Spinal cord (tissue), 10 donors: ENCODE data around the gene SMAGP. TPM values are rescaled to one million over a fixed set of nuclear protein-coding genes. Genes with fewer than 3 reads are reported as not detected.
"Not testable (repeated sequence)": the region's sequence is repeated elsewhere in the genome, so short reads cannot be mapped to it uniquely, and the experiment has no call there.

Experiments used
- DNase-seq, 6 donors: peaks; one replicate each; pipeline versions ENCODE4 v3.0.0 to v3.0.0-alpha.2; 2013 to 2015; ENCODE audit warnings: low spot score in 6 of 6, low read depth in 4 of 6
- H3K27ac ChIP-seq: one replicate; pipeline ENCODE4 v1.5.1; 2013; ENCODE audit warnings: low read depth, low read length, control low read depth
- H3K27me3 ChIP-seq: one replicate; pipeline ENCODE4 v1.6.1; 2013; ENCODE audit warnings: low read length; ENCODE audit not compliant: control insufficient read depth, insufficient read depth
- H3K36me3 ChIP-seq: one replicate; pipeline ENCODE4 v1.6.1; 2013; ENCODE audit warnings: low read length; ENCODE audit not compliant: control insufficient read depth, insufficient read depth
- H3K4me1 ChIP-seq: one replicate; pipeline ENCODE4 v1.6.1; 2013; ENCODE audit warnings: low read length; ENCODE audit not compliant: control insufficient read depth, insufficient read depth
- H3K4me3 ChIP-seq: one replicate; pipeline ENCODE4 v1.5.1; 2013; ENCODE audit warnings: low read depth, low read length, control low read depth
- H3K9me3 ChIP-seq: one replicate; pipeline ENCODE4 v1.6.1; 2013; ENCODE audit warnings: low read length; ENCODE audit not compliant: control insufficient read depth, insufficient read depth
- WGBS: methylation state at CpG from one replicate; pipeline ENCODE4 v1.1.5; 2013; ENCODE audit warnings: missing lambda C conversion rate; ENCODE audit not compliant: insufficient coverage; 5-methylcytosine and 5-hydroxymethylcytosine counted together
- polyA plus RNA-seq, 2 donors: library from polyadenylated mRNA; unstranded; fragments of 120-200 nt; gene quantifications; one replicate each; pipeline ENCODE4 v1.2.1, GENCODE V29; 2013; ENCODE audit not compliant: insufficient read length in 2 of 2
- total RNA-seq, 2 donors: library from RNA; depleted of rRNA in 1 of 2; stranded (reverse); fragments of 120-200 nt in 1 of 2; fragments of >200 nt in 1 of 2; gene quantifications; one replicate each; pipeline versions ENCODE4 v1.2.3 to v1.2.4, GENCODE V29; 2013 to 2014
- donor health status: healthy.

The SMAGP gene
- total and polyA plus RNA-seq, 4 donors = 5.1 to 17.6 (median 7.1) TPM

DNA sequence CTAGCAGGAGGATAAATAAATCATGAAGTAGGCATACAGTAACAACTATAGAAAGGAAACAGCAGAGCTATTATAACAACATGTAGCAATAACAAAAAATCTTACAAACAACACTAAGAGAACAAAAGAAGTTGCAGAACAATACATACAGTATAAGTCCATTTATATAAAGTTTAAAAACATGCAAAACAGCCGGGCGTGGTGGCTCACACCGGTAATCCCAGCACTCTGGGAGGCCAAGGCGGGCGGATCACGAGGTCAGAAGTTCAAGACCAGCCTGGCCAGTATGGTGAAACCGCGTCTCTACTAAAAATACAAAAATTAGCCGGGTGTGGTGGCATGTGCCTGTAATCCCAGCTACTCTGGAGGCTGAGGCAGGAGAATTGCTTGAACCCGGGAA lies 23.9 kb upstream of the SMAGP start:
- H3K27me3 ChIP-seq, H3K4me1 ChIP-seq, H3K36me3 ChIP-seq, H3K9me3 ChIP-seq, DNase-seq, H3K27ac ChIP-seq, H3K4me3 ChIP-seq: not testable (repeated sequence)
- 91% methylated on average over 4 of the region's 10 CpGs for WGBS

DNA sequence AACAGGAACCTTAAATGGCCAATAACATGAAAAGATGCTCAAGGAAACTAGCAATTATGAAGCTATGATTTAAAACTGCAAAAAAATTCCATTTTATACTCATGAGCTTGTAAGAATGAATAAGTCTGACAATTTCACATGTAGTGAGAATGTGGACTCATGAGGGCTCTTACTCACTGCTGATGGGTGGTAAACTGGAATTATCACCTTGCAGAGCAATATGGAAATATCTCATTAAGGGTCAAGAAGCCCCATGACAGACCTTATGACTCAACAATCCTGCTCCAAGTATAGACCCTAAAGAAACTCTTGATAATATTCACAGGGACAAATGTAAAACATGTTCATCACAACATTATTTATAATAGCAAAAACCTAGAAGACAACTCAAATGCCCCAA lies 23.5 kb upstream of the SMAGP start:
- Histone ChIP-seq H3K4me3 (no peak overlapping the region), H3K36me3 (no peaks in the 10 kb centered on the region)

DNA sequence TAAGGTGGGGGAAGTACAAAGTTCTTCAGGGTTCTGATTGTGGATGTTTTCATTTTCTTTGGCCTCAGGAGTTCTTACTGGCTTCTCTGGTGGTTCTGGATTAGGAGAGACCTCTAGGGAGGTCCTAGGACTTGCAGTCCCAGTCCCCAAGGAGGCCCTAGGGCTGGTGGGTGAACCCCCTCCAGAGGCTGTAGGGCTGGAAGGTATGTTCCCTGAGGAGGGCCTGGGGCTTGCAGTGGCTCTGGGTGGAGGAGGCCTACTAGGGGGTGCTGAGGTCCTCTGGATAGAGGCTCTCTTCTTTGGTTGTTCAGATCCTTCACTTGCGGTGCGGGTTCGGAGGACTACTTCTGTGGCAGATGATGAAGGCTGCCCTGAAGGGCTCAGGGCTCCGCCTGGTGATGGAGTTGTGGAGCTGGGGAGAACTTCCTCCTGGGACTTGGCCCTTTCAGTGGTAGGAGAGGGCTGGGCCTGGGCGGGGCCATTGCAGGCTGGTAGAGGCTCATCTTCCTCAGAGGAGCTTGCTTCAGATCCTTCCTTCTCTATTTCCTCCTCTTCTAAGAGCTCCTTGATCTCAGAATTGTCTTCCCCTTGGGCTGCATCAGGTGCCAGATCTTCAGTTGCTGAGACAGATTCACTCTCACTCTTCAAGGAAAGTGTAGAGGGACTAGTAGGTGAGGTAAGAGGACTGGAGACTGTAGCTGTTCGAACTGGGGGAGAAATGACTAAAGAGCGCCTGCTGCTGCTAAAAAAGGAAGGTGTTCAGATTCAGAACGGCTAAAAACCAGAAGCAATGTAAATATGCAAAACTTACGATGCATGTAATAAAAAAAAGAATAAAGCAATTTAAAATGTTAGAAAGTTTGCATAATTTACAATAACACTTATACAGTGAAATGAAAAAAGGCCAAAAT lies 21.6 kb upstream of the SMAGP start:
- H3K27ac ChIP-seq, H3K36me3 ChIP-seq, H3K9me3 ChIP-seq, H3K4me1 ChIP-seq, DNase-seq, H3K4me3 ChIP-seq, H3K27me3 ChIP-seq: not testable (repeated sequence)
- 90% methylated on average over 6 of the region's 9 CpGs for WGBS

More for the DNA sequence above, 23.5 kb upstream of the SMAGP start:
- Histone ChIP-seq H3K27ac (no peak overlapping the region), H3K4me1 (no peaks in the 10 kb centered on the region), H3K27me3 (no peaks in the 10 kb centered on the region), H3K9me3 (no peaks in the 10 kb centered on the region)
- peak in 1 of 6 donors; percentile 11 for DNase-seq

DNA sequence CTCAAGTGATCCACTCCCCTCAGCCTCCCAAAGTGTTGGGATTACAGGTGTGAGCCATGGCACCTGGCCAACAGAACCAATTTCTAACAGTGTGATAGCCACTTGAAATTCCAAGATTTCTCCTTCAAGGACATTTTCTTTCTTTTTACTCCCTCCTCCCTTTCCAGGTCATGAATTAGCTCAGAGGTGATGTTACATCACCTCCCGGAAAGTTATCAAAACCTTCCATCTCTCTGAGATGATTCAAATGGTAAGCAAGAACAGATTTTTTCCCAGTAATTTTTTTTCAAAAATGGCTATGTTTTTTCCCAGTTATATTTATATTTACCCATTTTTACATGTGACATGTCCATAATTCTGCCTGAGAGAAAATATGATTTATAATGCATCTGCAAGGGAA lies 15.6 kb upstream of the SMAGP start:
- no CpG with 5 or more reads among the region's 1 CpG for WGBS

DNA sequence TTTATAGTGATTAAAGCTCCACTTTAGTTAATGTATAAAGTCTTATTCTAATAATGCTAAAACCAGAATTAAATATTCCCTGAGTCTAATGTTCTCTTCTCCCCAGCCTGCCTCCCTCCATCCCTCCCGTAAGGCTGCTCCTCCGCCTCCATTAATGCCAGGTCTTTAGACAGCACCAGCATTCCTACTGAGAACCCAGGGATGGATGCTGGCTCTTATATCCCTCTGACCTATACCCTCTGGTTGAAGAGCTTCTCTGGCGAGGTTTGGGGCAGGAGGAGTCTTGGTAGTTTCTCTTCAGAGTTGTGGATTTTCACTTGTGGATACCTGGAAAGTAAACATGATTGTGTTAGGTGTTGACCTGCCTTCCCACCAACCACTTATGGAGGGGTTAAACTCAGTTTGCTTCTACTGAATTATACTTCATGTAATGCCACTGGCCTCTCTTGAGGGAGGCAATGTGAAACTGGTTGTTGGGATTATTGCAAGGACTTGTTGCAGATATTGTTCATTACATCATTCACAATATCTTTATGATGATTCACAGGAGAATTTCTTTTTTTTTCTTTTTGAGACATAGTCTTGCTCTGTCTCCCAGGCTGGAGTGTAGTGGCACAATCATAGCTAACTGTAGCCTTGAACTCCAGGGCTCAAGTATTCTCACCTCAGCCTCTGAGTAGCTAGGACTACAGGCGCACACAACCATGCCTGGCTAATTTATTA lies 11.1 kb upstream of the SMAGP start:
- Histone ChIP-seq H3K36me3 (no peaks in the 10 kb centered on the region), H3K4me3 (no peak overlapping the region), H3K9me3 (no peaks in the 10 kb centered on the region), H3K27me3 (no peaks in the 10 kb centered on the region), H3K27ac (no peak overlapping the region), H3K4me1 (no peaks in the 10 kb centered on the region)
- DNase-seq = no peak
- 82% methylated on average over 2 of the region's 4 CpGs for WGBS

More for the DNA sequence above, 15.6 kb upstream of the SMAGP start:
- Histone ChIP-seq H3K36me3 (no peaks in the 10 kb centered on the region), H3K4me3 (no peak overlapping the region), H3K27me3 (no peaks in the 10 kb centered on the region), H3K4me1 (no peaks in the 10 kb centered on the region), H3K27ac (no peak overlapping the region), H3K9me3 (no peaks in the 10 kb centered on the region)
- DNase-seq = no peak

DNA sequence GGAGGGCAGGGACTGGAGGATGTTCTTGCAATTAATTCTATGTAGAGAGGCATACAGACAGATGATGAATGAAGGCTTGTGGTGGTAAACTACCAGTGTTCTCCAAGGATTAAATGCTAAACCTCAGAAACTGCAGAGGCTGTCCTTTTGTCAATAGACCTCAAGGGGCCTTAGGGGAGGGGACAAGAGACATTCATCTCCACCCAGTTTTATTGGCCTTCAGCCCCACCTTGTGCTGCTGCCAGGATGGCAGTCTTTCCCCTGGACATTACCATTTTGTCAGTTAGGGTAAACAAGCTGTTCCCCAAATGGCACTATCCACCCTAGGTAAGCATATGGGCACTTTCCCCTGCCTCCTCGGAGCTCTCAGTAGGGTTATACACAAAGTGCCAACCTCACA lies 4.9 kb upstream of the SMAGP start:
- Histone ChIP-seq H3K4me1 (peaks cover 5% of the 10 kb centered on the region), H3K27ac (no peak overlapping the region), H3K9me3 (no peaks in the 10 kb centered on the region), H3K27me3 (peaks cover 7% of the 10 kb centered on the region), H3K4me3 (no peak overlapping the region), H3K36me3 (no peaks in the 10 kb centered on the region)
- DNase-seq = peak in 1 of 6 donors; percentile 14
- WGBS = 33% methylated on average over 1 of the region's 1 CpG

DNA sequence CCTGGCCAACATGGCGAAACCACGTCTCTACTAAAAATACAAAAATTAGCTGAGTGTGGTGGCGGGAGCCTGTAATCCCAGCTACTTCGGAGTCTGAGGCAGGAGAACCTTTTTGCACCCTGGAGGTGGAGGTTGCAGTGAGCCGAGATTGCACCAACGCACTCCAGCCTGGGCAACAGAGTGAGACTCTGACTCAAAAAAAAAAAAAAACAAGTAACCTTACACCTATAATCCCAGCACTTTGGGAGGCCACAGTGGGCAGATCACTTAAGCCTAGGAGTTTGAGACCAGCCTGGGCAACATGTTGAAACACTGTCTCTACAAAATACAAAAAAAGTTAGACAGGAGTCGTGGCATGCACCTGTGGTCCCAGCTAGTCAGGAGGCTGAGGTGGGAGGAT lies 2.6 kb upstream of the SMAGP start:
- peaks cover 12% of the 10 kb centered on the region for H3K27me3 ChIP-seq
- 93% methylated on average over 3 of the region's 7 CpGs for WGBS

DNA sequence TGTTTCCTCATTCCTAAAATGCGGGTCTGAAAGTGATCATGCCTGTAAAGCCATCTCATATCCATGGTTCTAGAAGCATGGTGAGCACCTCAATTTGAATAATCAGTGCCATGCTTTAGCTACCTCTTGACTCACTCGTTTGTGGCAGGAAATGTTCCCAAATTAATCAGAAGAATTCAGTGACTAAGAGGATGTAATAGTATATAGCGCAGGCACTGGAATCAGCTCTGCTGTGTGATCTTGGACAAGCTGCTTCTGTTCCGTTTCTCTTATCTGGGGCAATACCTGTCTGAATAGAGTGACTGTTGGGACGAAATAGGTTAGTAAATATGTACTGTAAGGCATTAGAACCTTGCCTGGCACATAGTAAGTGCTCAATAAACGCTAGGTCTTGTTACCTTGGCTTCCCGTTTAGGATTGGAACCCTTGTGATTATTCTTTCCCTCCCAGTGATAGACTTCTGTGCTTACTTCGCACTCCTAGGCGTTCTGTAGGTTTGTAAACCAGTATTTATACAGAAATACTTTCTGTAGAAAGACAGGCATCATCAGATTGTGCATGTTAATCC lies 820 bp upstream of the SMAGP start:
- Histone ChIP-seq H3K4me3 (peak overlapping the region; percentile 47), H3K4me1 (peaks cover 5% of the 10 kb centered on the region), H3K9me3 (no peaks in the 10 kb centered on the region), H3K36me3 (no peaks in the 10 kb centered on the region), H3K27me3 (peaks cover 12% of the 10 kb centered on the region), H3K27ac (no peak overlapping the region)
- 63% methylated on average over 4 of the region's 9 CpGs for WGBS
- no peak for DNase-seq

More for the DNA sequence above, 2.6 kb upstream of the SMAGP start:
- not testable (repeated sequence) for H3K27ac ChIP-seq, H3K36me3 ChIP-seq, H3K4me3 ChIP-seq, H3K9me3 ChIP-seq, H3K4me1 ChIP-seq, DNase-seq

DNA sequence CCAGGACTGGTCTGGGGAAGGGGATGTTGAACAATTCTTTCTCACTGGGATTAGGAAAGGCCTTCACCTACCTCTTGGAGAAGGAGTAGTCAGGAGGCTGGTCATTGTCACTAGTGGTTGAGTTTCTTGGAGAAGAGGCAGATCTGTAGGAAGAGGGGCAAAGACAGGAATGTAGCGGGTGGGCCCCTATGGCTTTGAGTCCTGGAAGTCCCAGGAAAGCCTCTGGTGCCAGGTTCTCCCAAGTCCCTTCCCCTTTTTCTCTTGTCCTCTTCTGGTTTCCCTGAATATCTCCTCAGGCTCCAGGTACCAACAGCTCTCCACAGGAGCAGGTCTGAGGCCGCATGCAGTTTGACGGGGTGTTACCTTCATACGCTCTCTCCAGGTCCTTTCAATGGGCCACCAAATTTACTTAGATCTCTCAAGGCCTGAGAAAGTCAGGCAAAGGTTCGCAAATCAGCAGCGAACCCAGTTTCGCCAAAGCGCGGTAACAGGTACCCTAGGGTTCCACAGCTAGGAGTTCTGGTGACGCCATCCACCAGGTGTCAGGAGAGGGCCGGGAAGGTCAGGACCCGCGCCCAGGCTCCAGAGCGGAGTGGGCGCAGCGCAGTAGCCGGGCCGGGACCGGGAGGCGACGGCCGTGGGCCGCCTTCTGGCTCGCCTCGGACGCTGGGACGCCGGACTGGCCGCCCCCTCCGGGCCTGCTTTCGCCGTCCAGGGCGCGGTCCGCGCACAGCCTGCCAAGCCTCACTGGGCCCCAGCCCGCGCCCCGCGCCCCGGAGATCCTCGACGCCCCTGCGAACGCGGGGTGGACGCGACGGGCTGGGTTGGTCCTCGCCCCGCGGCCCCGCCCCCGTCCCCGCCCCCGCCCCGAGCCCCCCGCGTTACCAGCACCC lies 795 bp downstream of the SMAGP start:
- H3K4me3 ChIP-seq = peak overlapping the region; percentile 47
- H3K4me1 ChIP-seq = peaks cover 5% of the 10 kb centered on the region
- WGBS = 5% methylated on average over 58 of the region's 59 CpGs
- peaks cover 12% of the 10 kb centered on the region for H3K27me3 ChIP-seq
- no peaks in the 10 kb centered on the region for H3K9me3 ChIP-seq
- no peaks in the 10 kb centered on the region for H3K36me3 ChIP-seq
- DNase-seq = peak in 2 of 6 donors; percentile 28 to 37
- H3K27ac ChIP-seq = no peak overlapping the region
